ENCODE measurements around the gene MAP4K3. TPM values are rescaled to one million over a fixed set of nuclear protein-coding genes. Genes with fewer than 3 reads are reported as not detected.

MAP4K3 gene
- total RNA-seq, 6 donors from 2014 or later: 29.8 to 83.6 (median 51.1) TPM

DNA sequence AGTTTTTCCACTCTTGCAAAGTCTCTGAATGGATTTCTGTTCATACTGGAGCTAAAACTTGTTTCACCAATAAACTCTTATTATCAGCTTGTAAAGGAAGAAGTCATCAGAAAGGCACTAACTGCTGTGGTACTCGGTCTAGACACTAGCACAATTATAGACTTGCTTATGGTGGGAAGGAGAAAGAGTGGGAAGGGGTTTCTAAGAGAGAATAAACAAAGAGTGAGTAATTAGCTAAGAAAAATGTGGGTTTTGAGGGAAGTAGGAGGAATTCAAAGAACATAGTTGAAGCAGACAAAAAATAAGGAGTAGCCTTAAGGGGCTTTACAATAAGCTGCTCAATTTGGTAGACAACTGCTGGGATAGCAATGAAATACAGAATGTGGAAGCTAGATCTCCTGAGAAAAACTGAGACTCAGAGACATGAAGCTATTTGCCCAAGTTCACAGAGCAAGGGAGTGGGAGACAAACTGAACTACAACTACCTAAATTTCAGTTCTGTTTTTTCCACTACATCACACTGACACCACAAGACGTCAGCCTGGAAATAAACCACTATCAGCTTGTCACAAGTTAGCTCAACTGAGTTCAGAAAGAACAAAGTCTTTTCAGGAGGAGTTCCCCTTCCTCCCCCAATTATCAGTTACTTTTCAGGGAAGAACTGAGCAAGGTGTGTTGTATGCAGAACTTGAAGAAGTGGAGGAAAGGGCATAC, 59.7 kb downstream of the MAP4K3 start:
- WGBS, 2 donors: 67 to 75% methylated on average over 2 of the region's 2 CpGs

GRCh38 chr2:39375917-39376316, 61.2 kb downstream of the MAP4K3 start:
- no peak overlapping the region for H3K4me3 ChIP-seq
- H3K27ac ChIP-seq: no peak overlapping the region
- no peak for TF ChIP-seq POLR2A (IDR thresholded peaks at IDR 0.05)
- no peak for TF ChIP-seq POLR2AphosphoS5 (IDR thresholded peaks at IDR 0.05)
- TF ChIP-seq, protein P1, sequence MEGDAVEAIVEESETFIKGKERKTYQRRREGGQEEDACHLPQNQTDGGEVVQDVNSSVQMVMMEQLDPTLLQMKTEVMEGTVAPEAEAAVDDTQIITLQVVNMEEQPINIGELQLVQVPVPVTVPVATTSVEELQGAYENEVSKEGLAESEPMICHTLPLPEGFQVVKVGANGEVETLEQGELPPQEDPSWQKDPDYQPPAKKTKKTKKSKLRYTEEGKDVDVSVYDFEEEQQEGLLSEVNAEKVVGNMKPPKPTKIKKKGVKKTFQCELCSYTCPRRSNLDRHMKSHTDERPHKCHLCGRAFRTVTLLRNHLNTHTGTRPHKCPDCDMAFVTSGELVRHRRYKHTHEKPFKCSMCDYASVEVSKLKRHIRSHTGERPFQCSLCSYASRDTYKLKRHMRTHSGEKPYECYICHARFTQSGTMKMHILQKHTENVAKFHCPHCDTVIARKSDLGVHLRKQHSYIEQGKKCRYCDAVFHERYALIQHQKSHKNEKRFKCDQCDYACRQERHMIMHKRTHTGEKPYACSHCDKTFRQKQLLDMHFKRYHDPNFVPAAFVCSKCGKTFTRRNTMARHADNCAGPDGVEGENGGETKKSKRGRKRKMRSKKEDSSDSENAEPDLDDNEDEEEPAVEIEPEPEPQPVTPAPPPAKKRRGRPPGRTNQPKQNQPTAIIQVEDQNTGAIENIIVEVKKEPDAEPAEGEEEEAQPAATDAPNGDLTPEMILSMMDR (IDR thresholded peaks at IDR 0.05): no peak
- no peak for TF ChIP-seq EP300 (IDR thresholded peaks at IDR 0.05)
- H3K9me3 ChIP-seq: no peaks in the 10 kb centered on the region
- no peak for ATAC-seq (ENCODE audit: low FRiP score in 2 of 2)
- DNase-seq: no peak
- H3K27me3 ChIP-seq: no peaks in the 10 kb centered on the region
- peaks cover 0 to 9% (median 0%) of the 10 kb centered on the region in 4 donors for H3K36me3 ChIP-seq
- 81 to 82% methylated on average over 2 of the region's 2 CpGs for WGBS, 2 donors
- H3K4me1 ChIP-seq: peaks cover 10 to 26% (median 20%) of the 10 kb centered on the region in 4 donors

More for the DNA sequence above, 59.7 kb downstream of the MAP4K3 start:
- DNase-seq (no peak), ATAC-seq (ENCODE audit: low FRiP score in 2 of 2) (peak in 1 of 2 donors; percentile 72)
- TF ChIP-seq POLR2AphosphoS5 (IDR thresholded peaks at IDR 0.05) (no peak), POLR2A (IDR thresholded peaks at IDR 0.05) (peak in 1 of 4 donors; percentile 16), EP300 (IDR thresholded peaks at IDR 0.05) (peak in 1 of 4 donors; percentile 9)
- TF ChIP-seq, protein P1 (IDR thresholded peaks at IDR 0.05): no peak
- Histone ChIP-seq H3K4me3 (no peak overlapping the region), H3K4me1 (peaks cover 15 to 29% (median 24%) of the 10 kb centered on the region in 4 donors), H3K27me3 (no peaks in the 10 kb centered on the region), H3K36me3 (peaks cover 0 to 7% (median 0%) of the 10 kb centered on the region in 4 donors), H3K27ac (peak overlapping the region in 3 of 4 donors; percentile 35 to 62 (median 44)), H3K9me3 (no peaks in the 10 kb centered on the region)

DNA sequence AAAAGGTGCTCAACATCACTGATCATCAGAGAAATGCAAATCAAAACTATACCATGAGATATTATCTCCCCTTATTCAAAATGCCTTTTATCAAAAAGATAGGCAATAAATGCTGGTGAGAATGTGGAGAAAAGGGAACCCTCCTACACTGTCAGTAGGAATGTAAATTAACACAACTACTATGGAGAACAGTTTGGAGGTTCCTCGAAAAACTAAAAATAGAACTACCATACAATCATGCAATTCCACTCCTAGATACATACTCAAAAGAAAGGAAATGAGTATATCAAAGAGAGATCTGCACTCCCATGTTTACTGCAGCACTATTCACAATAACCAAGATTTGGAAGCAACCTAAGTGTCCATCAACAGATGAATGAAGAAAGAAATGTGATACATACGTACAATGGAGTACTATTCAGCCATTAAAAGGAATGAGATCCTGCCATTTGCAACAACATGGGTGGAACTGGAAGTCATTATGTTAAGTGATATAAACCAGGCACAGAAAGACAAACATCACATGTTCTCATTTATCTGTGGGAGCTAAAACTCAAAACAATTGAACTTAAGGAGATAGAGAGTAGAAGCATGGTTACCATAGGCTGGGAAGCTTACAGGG, 63.8 kb downstream of the MAP4K3 start:
- peaks cover 0 to 10% (median 6%) of the 10 kb centered on the region in 4 donors for H3K4me1 ChIP-seq
- no peak overlapping the region for H3K4me3 ChIP-seq
- DNase-seq (no peak), ATAC-seq (ENCODE audit: low FRiP score in 2 of 2) (no peak)
- 46 to 75% methylated on average over 2 of the region's 2 CpGs for WGBS, 2 donors
- no peaks in the 10 kb centered on the region for H3K27me3 ChIP-seq
- no peaks in the 10 kb centered on the region for H3K9me3 ChIP-seq
- H3K27ac ChIP-seq: no peak overlapping the region
- peaks cover 0 to 9% (median 0%) of the 10 kb centered on the region in 4 donors for H3K36me3 ChIP-seq
- TF ChIP-seq EP300 (IDR thresholded peaks at IDR 0.05) (no peak), POLR2AphosphoS5 (IDR thresholded peaks at IDR 0.05) (no peak), POLR2A (IDR thresholded peaks at IDR 0.05) (no peak)
- TF ChIP-seq, protein P1 (IDR thresholded peaks at IDR 0.05): no peak

DNA sequence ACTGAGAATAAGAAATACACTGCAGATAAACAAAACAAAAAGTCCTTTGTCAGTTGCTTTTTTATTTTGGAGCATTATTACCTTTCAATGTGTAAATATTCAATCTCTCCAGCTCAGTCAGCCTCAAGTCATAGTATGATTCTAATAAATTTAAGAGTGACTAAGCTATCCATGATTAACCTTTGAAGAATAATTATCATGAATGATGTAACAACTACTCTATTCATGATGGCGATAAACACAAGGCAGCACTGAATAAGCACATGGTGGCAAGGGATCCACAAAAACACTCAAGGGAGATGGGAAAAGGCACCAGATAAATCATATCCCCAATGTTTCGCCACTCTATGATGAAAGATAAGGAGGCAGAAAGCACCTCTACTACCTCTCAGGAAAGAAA, 67.0 kb downstream of the MAP4K3 start:
- no peaks in the 10 kb centered on the region for H3K27me3 ChIP-seq
- H3K4me1 ChIP-seq: peaks cover 0 to 5% (median 2%) of the 10 kb centered on the region in 4 donors
- H3K9me3 ChIP-seq: no peaks in the 10 kb centered on the region
- WGBS, 2 donors: 90 to 96% methylated on average over 2 of the region's 2 CpGs
- H3K27ac ChIP-seq: peak overlapping the region in 1 of 4 donors; percentile 51
- ATAC-seq (ENCODE audit: low FRiP score in 2 of 2) (no peak), DNase-seq (no peak)
- no peak overlapping the region for H3K4me3 ChIP-seq
- TF ChIP-seq, protein P1 (IDR thresholded peaks at IDR 0.05): no peak
- no peak for TF ChIP-seq EP300 (IDR thresholded peaks at IDR 0.05)
- no peak for TF ChIP-seq POLR2AphosphoS5 (IDR thresholded peaks at IDR 0.05)
- no peak for TF ChIP-seq POLR2A (IDR thresholded peaks at IDR 0.05)
- peaks cover 0 to 3% (median 0%) of the 10 kb centered on the region in 4 donors for H3K36me3 ChIP-seq

Data from upper lobe of left lung (tissue), 6 donors.